Astrocyte (in vitro differentiated cells and primary cell): Measurements from ENCODE around the gene EGFL6. TPM values are rescaled to one million over a fixed set of nuclear protein-coding genes. Genes with fewer than 3 reads are reported as not detected.

ENCODE experiments used
- DNase-seq: peaks from one replicate; pipeline ENCODE4 v3.0.0-alpha.2; 2010; ENCODE audit warnings: low read depth
- FAIRE-seq: peaks from 2 replicates; lab custom pipeline; 2011; peaks lifted over from hg19 to GRCh38; lab: Jason Lieb, UNC
- H2AFZ ChIP-seq: 2 replicates; pipeline ENCODE4 v1.6.0; 2012; ENCODE audit warnings: low read depth, low read length, inconsistent platforms
- H3K27ac ChIP-seq: 2 replicates; pipeline ENCODE4 v1.5.1; 2011; ENCODE audit warnings: low read depth, low read length, inconsistent platforms
- H3K27me3 ChIP-seq: 2 replicates; pipeline ENCODE4 v1.6.0; 2011; ENCODE audit warnings: low read length, inconsistent platforms; ENCODE audit not compliant: insufficient read depth
- H3K36me3 ChIP-seq: 2 replicates; pipeline ENCODE4 v1.5.1; 2011; ENCODE audit warnings: low read length, inconsistent platforms; ENCODE audit not compliant: insufficient read depth
- H3K4me1 ChIP-seq: 2 replicates; pipeline ENCODE4 v1.5.1; 2011; ENCODE audit warnings: low read length, inconsistent platforms; ENCODE audit not compliant: insufficient read depth
- H3K4me2 ChIP-seq: 2 replicates; pipeline ENCODE4 v1.6.0; 2012; ENCODE audit warnings: low read length, inconsistent platforms
- H3K4me3 ChIP-seq: 2 replicates; pipeline ENCODE4 v1.5.1; 2011; ENCODE audit warnings: low read depth, mild to moderate bottlenecking, low read length, inconsistent platforms; ENCODE audit not compliant: insufficient read depth
- H3K79me2 ChIP-seq: 2 replicates; pipeline ENCODE4 v1.6.0; 2012; ENCODE audit warnings: mild to moderate bottlenecking, low read length, inconsistent platforms; ENCODE audit not compliant: insufficient read depth
- H3K9ac ChIP-seq: 2 replicates; pipeline ENCODE4 v1.6.0; 2012; ENCODE audit warnings: mild to moderate bottlenecking, low read length, inconsistent platforms
- H3K9me3 ChIP-seq: 2 replicates; pipeline ENCODE4 v1.5.1; 2012; ENCODE audit warnings: low read depth, mild to moderate bottlenecking, low read length, inconsistent platforms; ENCODE audit not compliant: insufficient read depth
- H4K20me1 ChIP-seq: 2 replicates; pipeline ENCODE4 v1.6.0; 2012; ENCODE audit warnings: low read length, inconsistent platforms; ENCODE audit not compliant: insufficient read depth
- H3K27ac Mint-ChIP-seq: one replicate; pipeline ENCODE4 v1.8.0; 2021; ENCODE audit warnings: mild to moderate bottlenecking, mixed read lengths; ENCODE audit not compliant: unreplicated experiment
- H3K27me3 Mint-ChIP-seq: one replicate; pipeline ENCODE4 v1.8.0; 2021; ENCODE audit warnings: low read depth, mixed read lengths; ENCODE audit not compliant: unreplicated experiment
- H3K36me3 Mint-ChIP-seq: one replicate; pipeline ENCODE4 v1.8.0; 2021; ENCODE audit warnings: low read depth, mixed read lengths; ENCODE audit not compliant: unreplicated experiment
- H3K4me1 Mint-ChIP-seq: one replicate; pipeline ENCODE4 v1.8.0; 2021; ENCODE audit warnings: low read depth, mixed read lengths; ENCODE audit not compliant: unreplicated experiment
- H3K4me3 Mint-ChIP-seq: one replicate; pipeline ENCODE4 v1.8.0; 2021; ENCODE audit warnings: mild to moderate bottlenecking, moderate library complexity, mixed read lengths; ENCODE audit not compliant: unreplicated experiment
- H3K9me3 Mint-ChIP-seq: one replicate; pipeline ENCODE4 v1.8.0; 2021; ENCODE audit warnings: mild to moderate bottlenecking, mixed read lengths; ENCODE audit not compliant: unreplicated experiment
- CTCF ChIP-seq: IDR thresholded peaks from 2 replicates; pipeline ENCODE4 v1.5.1; 2011; ENCODE audit warnings: low read depth, mild to moderate bottlenecking, inconsistent platforms, low read length, moderate library complexity; ENCODE audit not compliant: insufficient read depth
- EZH2 ChIP-seq: IDR thresholded peaks from 2 replicates; pipeline ENCODE4 v1.6.1; 2012; ENCODE audit warnings: mild to moderate bottlenecking, low read length, inconsistent platforms; ENCODE audit not compliant: insufficient read depth
- total RNA-seq: library from RNA; stranded (reverse); gene quantifications from 2 replicates; pipeline ENCODE4 v1.2.1, GENCODE V29; 2021

EGFL6 gene
- total RNA-seq, 1 donor from 2014 or later, result 0.18 TPM

GRCh38 chrX:13574600-13574999 lies 5.2 kb downstream of the EGFL6 start:
- H3K4me1 ChIP-seq, result no peaks in the 10 kb centered on the region
- peaks cover 9% of the 10 kb centered on the region for H3K27me3 ChIP-seq
- no peaks in the 10 kb centered on the region for H3K4me1 Mint-ChIP-seq
- no peaks in the 10 kb centered on the region for H3K9me3 Mint-ChIP-seq
- H3K27ac ChIP-seq, result no peak overlapping the region
- no peak overlapping the region for H3K9ac ChIP-seq
- FAIRE-seq (peak; percentile 76), DNase-seq (no peak)
- H3K4me2 ChIP-seq, result no peak overlapping the region
- H3K36me3 Mint-ChIP-seq, result no peaks in the 10 kb centered on the region
- H4K20me1 ChIP-seq, result no peaks in the 10 kb centered on the region
- H3K27ac Mint-ChIP-seq, result no peak overlapping the region
- no peak overlapping the region for H3K4me3 Mint-ChIP-seq
- H3K9me3 ChIP-seq, result no peaks in the 10 kb centered on the region
- no peaks in the 10 kb centered on the region for H3K79me2 ChIP-seq
- TF ChIP-seq CTCF (no peak), EZH2 (no peak)
- H3K27me3 Mint-ChIP-seq, result peaks cover 15% of the 10 kb centered on the region
- no peak overlapping the region for H2AFZ ChIP-seq
- no peak overlapping the region for H3K4me3 ChIP-seq
- H3K36me3 ChIP-seq, result no peaks in the 10 kb centered on the region

DNA sequence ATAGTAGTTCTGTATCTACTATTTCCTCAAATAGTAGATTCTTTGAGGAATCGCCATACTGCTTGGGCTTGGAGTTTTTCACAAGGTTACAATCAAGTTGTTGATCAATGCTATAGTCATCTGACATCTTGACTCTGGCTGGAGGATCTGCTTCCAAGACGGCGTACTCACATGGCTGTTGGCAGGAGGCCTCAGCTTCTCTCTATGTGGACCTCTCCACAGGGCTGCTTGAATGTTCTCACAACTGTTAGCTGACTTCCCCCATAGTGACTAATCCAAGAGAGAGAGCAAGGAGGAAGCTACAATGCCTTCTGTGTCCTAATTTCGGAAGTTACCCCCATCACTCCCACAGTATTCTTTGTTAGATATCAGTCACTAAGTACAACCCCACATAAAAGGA lies 10.3 kb downstream of the EGFL6 start:
- H3K27ac Mint-ChIP-seq, result no peak overlapping the region
- H3K9me3 Mint-ChIP-seq, result no peaks in the 10 kb centered on the region
- H3K4me1 ChIP-seq, result no peaks in the 10 kb centered on the region
- H3K4me3 ChIP-seq, result no peak overlapping the region
- H3K4me1 Mint-ChIP-seq, result no peaks in the 10 kb centered on the region
- no peak for FAIRE-seq
- no peaks in the 10 kb centered on the region for H3K79me2 ChIP-seq
- no peaks in the 10 kb centered on the region for H3K36me3 ChIP-seq
- H3K36me3 Mint-ChIP-seq, result no peaks in the 10 kb centered on the region
- no peak overlapping the region for H2AFZ ChIP-seq
- H3K4me3 Mint-ChIP-seq, result no peak overlapping the region
- no peak for DNase-seq
- no peak overlapping the region for H3K9ac ChIP-seq
- H4K20me1 ChIP-seq, result no peaks in the 10 kb centered on the region
- no peaks in the 10 kb centered on the region for H3K27me3 Mint-ChIP-seq
- no peak overlapping the region for H3K27ac ChIP-seq
- H3K4me2 ChIP-seq, result no peak overlapping the region
- no peaks in the 10 kb centered on the region for H3K27me3 ChIP-seq
- TF ChIP-seq CTCF (no peak), EZH2 (no peak)
- H3K9me3 ChIP-seq, result no peaks in the 10 kb centered on the region

- DNase-seq, result no peak
- FAIRE-seq, result no peak
- H3K27ac Mint-ChIP-seq, result no peak overlapping the region
Measured at GRCh38 chrX:13581554-13581953, 12.2 kb downstream of the EGFL6 start.

More at GRCh38 chrX:13581554-13581953, 12.2 kb downstream of the EGFL6 start:
- Mint-ChIP-seq H3K36me3 (no peaks in the 10 kb centered on the region), H3K4me1 (no peaks in the 10 kb centered on the region), H3K9me3 (no peaks in the 10 kb centered on the region), H3K27me3 (peaks cover 3% of the 10 kb centered on the region), H3K4me3 (no peak overlapping the region)
- Histone ChIP-seq H3K4me2 (no peak overlapping the region), H3K27ac (no peak overlapping the region), H3K4me1 (no peaks in the 10 kb centered on the region), H3K9ac (no peak overlapping the region), H3K36me3 (no peaks in the 10 kb centered on the region), H3K79me2 (no peaks in the 10 kb centered on the region), H3K27me3 (no peaks in the 10 kb centered on the region), H3K9me3 (no peaks in the 10 kb centered on the region), H2AFZ (no peak overlapping the region), H3K4me3 (no peak overlapping the region), H4K20me1 (no peaks in the 10 kb centered on the region)
- TF ChIP-seq CTCF, result no peak
- no peak for TF ChIP-seq EZH2
